ENCODE data around the gene KCNQ4.
A peak's percentile ranks its signal among the peaks of the same experiment; 100 is the strongest.

KCNQ4 gene

GRCh38 chr1:40844887-40845878, 61.6 kb downstream of the KCNQ4 start:
- DNase-seq: no peak

GRCh38 chr1:40845895-40846294, 62.3 kb downstream of the KCNQ4 start:
- DNase-seq: no peak

GRCh38 chr1:40847023-40847745, 63.6 kb downstream of the KCNQ4 start:
- no peak for DNase-seq

- DNase-seq: peak; percentile 45 to 64
Observed at GRCh38 chr1:40848530-40849189, 65.1 kb downstream of the KCNQ4 start.

GRCh38 chr1:40849801-40850592, 66.4 kb downstream of the KCNQ4 start:
- peak; percentile 27 to 74 for DNase-seq

- DNase-seq: no peak
Observed at GRCh38 chr1:40851643-40852042, 68.1 kb downstream of the KCNQ4 start.

- no peak for DNase-seq
Observed at GRCh38 chr1:40853113-40853884, 69.7 kb downstream of the KCNQ4 start.

- no peak for DNase-seq
Observed at GRCh38 chr1:40853885-40854170, 70.2 kb downstream of the KCNQ4 start.

- no peak for DNase-seq
Observed at GRCh38 chr1:40855513-40855912, 71.9 kb downstream of the KCNQ4 start.

- no peak for DNase-seq
Observed at GRCh38 chr1:40856116-40856515, 72.5 kb downstream of the KCNQ4 start.

- DNase-seq: no peak
Observed at GRCh38 chr1:40856656-40857302, 73.2 kb downstream of the KCNQ4 start.

- DNase-seq: no peak
Observed at GRCh38 chr1:40857737-40858136, 74.2 kb downstream of the KCNQ4 start.

- DNase-seq: no peak
Observed at GRCh38 chr1:40858856-40859416, 75.3 kb downstream of the KCNQ4 start.

- DNase-seq: peak; percentile 77 to 83
Observed at GRCh38 chr1:40860706-40861223, 77.2 kb downstream of the KCNQ4 start.

- peak in 1 of 2 donors; percentile 31 for DNase-seq
Observed at GRCh38 chr1:40861224-40862003, 77.8 kb downstream of the KCNQ4 start.

GRCh38 chr1:40862008-40862863, 78.6 kb downstream of the KCNQ4 start, which contains the start of gene CITED4:
TSS of gene CITED4 (minus strand) at chr1:40862363. CDS start at chr1:40862127, 236 bp downstream.
- DNase-seq: peak; percentile 90 to 96

- DNase-seq: peak in 1 of 2 donors; percentile 77
Observed at GRCh38 chr1:40868051-40868723, 84.6 kb downstream of the KCNQ4 start.

- DNase-seq: peak; percentile 45 to 75
Observed at GRCh38 chr1:40870135-40870728, 86.6 kb downstream of the KCNQ4 start.
